HG02759 (cell line): ENCODE data around the gene SEL1L3.
"Not testable (repeated sequence)": the region's sequence is repeated elsewhere in the genome, so short reads cannot be mapped to it uniquely, and the experiment has no call there.

ENCODE experiments used
- ATAC-seq: cut with Tn5 transposase; IDR thresholded peaks from one replicate; pipeline ENCODE4 v1.9.1; 2021; ENCODE audit warnings: mild to moderate bottlenecking, moderate library complexity; ENCODE audit not compliant: unreplicated experiment

The SEL1L3 gene

GRCh38 chr4:25879991-25880651 lies 17.3 kb upstream of the SEL1L3 start:
- peak; percentile 46 for ATAC-seq

- no peak for ATAC-seq
Observed at GRCh38 chr4:25879587-25879986, 16.8 kb upstream of the SEL1L3 start.

GRCh38 chr4:25879091-25879584 lies 16.4 kb upstream of the SEL1L3 start:
- no peak for ATAC-seq

- no peak for ATAC-seq
Observed at GRCh38 chr4:25878676-25879075, 15.9 kb upstream of the SEL1L3 start.

GRCh38 chr4:25875281-25875745 lies 12.5 kb upstream of the SEL1L3 start:
- peak; percentile 48 for ATAC-seq

GRCh38 chr4:25874655-25875054 lies 11.9 kb upstream of the SEL1L3 start:
- peak; percentile 60 for ATAC-seq

- no peak for ATAC-seq
Observed at GRCh38 chr4:25873632-25874129, 10.9 kb upstream of the SEL1L3 start.

- no peak for ATAC-seq
Observed at GRCh38 chr4:25872851-25873631, 10.3 kb upstream of the SEL1L3 start.

- peak; percentile 49 for ATAC-seq
Observed at GRCh38 chr4:25870081-25870480, 7.3 kb upstream of the SEL1L3 start.

GRCh38 chr4:25867781-25868294 lies 5.0 kb upstream of the SEL1L3 start:
- no peak for ATAC-seq

- not testable (repeated sequence) for ATAC-seq
Observed at GRCh38 chr4:25866401-25866800, 3.6 kb upstream of the SEL1L3 start.

GRCh38 chr4:25865586-25865985 lies 2.8 kb upstream of the SEL1L3 start:
- ATAC-seq, result no peak

GRCh38 chr4:25863831-25864418 lies 1.1 kb upstream of the SEL1L3 start:
- ATAC-seq, result no peak

GRCh38 chr4:25863347-25863784 lies 578 bp upstream of the SEL1L3 start:
- ATAC-seq, result no peak

- peak; percentile 18 for ATAC-seq
Observed at GRCh38 chr4:25861951-25862410, 807 bp downstream of the SEL1L3 start.

- ATAC-seq, result no peak
Observed at GRCh38 chr4:25861280-25861950, 1.4 kb downstream of the SEL1L3 start.

GRCh38 chr4:25860586-25861279 lies 2.1 kb downstream of the SEL1L3 start:
- ATAC-seq, result no peak

GRCh38 chr4:25859429-25860148 lies 3.2 kb downstream of the SEL1L3 start:
- ATAC-seq, result peak; percentile 40

GRCh38 chr4:25857851-25858400 lies 4.9 kb downstream of the SEL1L3 start:
- ATAC-seq, result no peak
